Measurements from ENCODE around the gene CLTC. TPM values are rescaled to one million over a fixed set of nuclear protein-coding genes. Genes with fewer than 3 reads are reported as not detected.

CLTC gene
- total and polyA plus RNA-seq, 10 of the 15 experiments (the other 5 are each of a cell fraction or from before 2014, with no cell fraction given): 77.5 to 188 (median 129) TPM

GRCh38 chr17:59619298-59620063 lies at the start of gene CLTC (continued):
- TF ChIP-seq E2F4 (IDR thresholded peaks at IDR 0.05; ENCODE audit: low read depth, low read length) (0 out of 2 replicates have a peak, but pooled peaks have one; percentile 47), BCL11A (IDR thresholded peaks at IDR 0.05; ENCODE audit: low read depth, low read length) (peak; percentile 20; the same call in 1 of the 2 replicates), ZNF24 (IDR thresholded peaks at IDR 0.05) (peak; percentile 63), CBX5 (IDR thresholded peaks at IDR 0.05; ENCODE audit: low read depth) (peak; percentile 81; the same call in 1 of the 2 replicates), FOXK2 (IDR thresholded peaks at IDR 0.05) (no peak; the same call in none of the 2 replicates), NRF1 (conservative IDR thresholded peaks at IDR 0.05; ENCODE audit: low read depth, low read length) (no peak), STAT1 (conservative IDR thresholded peaks at IDR 0.05) (0 out of 2 replicates have a peak, but pooled peaks have one; percentile 52), ZNF687 (IDR thresholded peaks at IDR 0.05) (peak; percentile 17), RAD51 (IDR thresholded peaks at IDR 0.05) (peak; percentile 95), RCOR1 (conservative IDR thresholded peaks at IDR 0.05; ENCODE audit: low read depth, low read length) (0 out of 2 replicates have a peak, but pooled peaks have one; percentile 41), PAX5 (IDR thresholded peaks at IDR 0.05; ENCODE audit: borderline replicate concordance, low read depth, low read length) (peak; percentile 82; the same call in 1 of the 2 replicates), TCF7 (IDR thresholded peaks at IDR 0.05; ENCODE audit: borderline replicate concordance) (peak; percentile 74), IKZF1 (conservative IDR thresholded peaks at IDR 0.05) (peak; percentile 94), CHD2 (IDR thresholded peaks at IDR 0.05; ENCODE audit: borderline replicate concordance, low read depth, low read length) (peak; percentile 98), CREB1 (IDR thresholded peaks at IDR 0.05; ENCODE audit: low read depth) (peak; percentile 91), ZNF592 (IDR thresholded peaks at IDR 0.05) (peak; percentile 66; the same call in 1 of the 2 replicates), TAF1 (IDR thresholded peaks at IDR 0.05; ENCODE audit: borderline replicate concordance, low read depth, low read length) (peak; percentile 97), BACH1 (IDR thresholded peaks at IDR 0.05; ENCODE audit: borderline replicate concordance) (peak; percentile 98), CBX3 (IDR thresholded peaks at IDR 0.05; ENCODE audit: borderline replicate concordance, low read depth) (no peak), IRF4 (IDR thresholded peaks at IDR 0.05; ENCODE audit: low read depth, low read length) (peak; percentile 55; the same call in 1 of the 2 replicates), IKZF2 (IDR thresholded peaks at IDR 0.05) (peak; percentile 93 to 94), SRF (IDR thresholded peaks at IDR 0.05; ENCODE audit: low read depth in 2 of 2, low read length in 2 of 2) (no peak; a peak in 1 of 4 replicates)
